ENCODE data around the gene CCDC172.

DNA sequence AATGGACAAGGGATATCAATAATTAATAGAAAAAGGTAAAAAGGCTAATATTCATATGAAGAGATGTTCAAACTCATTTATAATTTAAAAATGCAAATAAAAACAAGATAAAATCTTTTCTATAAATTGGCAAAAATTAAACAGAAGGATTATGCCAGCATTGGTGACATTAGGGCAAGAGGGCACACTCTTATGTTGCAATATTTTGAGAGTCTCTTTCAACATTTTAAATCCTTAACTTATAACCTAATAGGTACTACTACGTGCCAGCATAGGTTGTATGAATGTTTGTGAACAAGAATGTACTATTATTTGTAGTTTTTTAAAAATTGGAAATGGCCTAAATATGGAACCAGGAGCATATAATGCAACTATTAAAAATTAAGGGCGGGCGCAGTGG is 78.6 kb downstream of the CCDC172 start:
- TF ChIP-seq, protein P1, sequence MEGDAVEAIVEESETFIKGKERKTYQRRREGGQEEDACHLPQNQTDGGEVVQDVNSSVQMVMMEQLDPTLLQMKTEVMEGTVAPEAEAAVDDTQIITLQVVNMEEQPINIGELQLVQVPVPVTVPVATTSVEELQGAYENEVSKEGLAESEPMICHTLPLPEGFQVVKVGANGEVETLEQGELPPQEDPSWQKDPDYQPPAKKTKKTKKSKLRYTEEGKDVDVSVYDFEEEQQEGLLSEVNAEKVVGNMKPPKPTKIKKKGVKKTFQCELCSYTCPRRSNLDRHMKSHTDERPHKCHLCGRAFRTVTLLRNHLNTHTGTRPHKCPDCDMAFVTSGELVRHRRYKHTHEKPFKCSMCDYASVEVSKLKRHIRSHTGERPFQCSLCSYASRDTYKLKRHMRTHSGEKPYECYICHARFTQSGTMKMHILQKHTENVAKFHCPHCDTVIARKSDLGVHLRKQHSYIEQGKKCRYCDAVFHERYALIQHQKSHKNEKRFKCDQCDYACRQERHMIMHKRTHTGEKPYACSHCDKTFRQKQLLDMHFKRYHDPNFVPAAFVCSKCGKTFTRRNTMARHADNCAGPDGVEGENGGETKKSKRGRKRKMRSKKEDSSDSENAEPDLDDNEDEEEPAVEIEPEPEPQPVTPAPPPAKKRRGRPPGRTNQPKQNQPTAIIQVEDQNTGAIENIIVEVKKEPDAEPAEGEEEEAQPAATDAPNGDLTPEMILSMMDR (IDR thresholded peaks at IDR 0.05; ENCODE audit: low read depth, low read length, poor library complexity, severe bottlenecking), result no peak
- no peak for TF ChIP-seq EZH2phosphoT487 (IDR thresholded peaks at IDR 0.05; ENCODE audit: borderline replicate concordance, low read length)

Measured in DOHH2 (cell line).